Endothelial cell of hepatic sinusoid (primary cell): ENCODE results near the gene MICAL2.
"Not testable (repeated sequence)": the region's sequence is repeated elsewhere in the genome, so short reads cannot be mapped to it uniquely, and the experiment has no call there.

ENCODE experiments used
- in situ Hi-C: cut with HindIII; loops from 2 replicates; pipeline ENCODE4 v1.10.0; 2017; ENCODE audit warnings: low sequenced_read_pairs

Gene MICAL2

GRCh38 chr11:12130180-12130980, 20.0 kb downstream of the MICAL2 start:
- in situ Hi-C loops = no loop called here

GRCh38 chr11:12131943-12132789, 21.8 kb downstream of the MICAL2 start:
- in situ Hi-C loops = no loop called here

GRCh38 chr11:12132790-12133145, 22.4 kb downstream of the MICAL2 start:
- in situ Hi-C loops = no loop called here

- in situ Hi-C loops = no loop called here
Measured at GRCh38 chr11:12133547-12134235, 23.3 kb downstream of the MICAL2 start.

- in situ Hi-C loops = no loop called here
Measured at GRCh38 chr11:12134236-12134585, 23.8 kb downstream of the MICAL2 start.

GRCh38 chr11:12135185-12135584, 24.8 kb downstream of the MICAL2 start:
- in situ Hi-C loops = no loop called here

- in situ Hi-C loops = no loop called here
Measured at GRCh38 chr11:12137005-12137690, 26.8 kb downstream of the MICAL2 start.

- in situ Hi-C loops = no loop called here
Measured at GRCh38 chr11:12137938-12138731, 27.7 kb downstream of the MICAL2 start.

GRCh38 chr11:12139144-12139881, 28.9 kb downstream of the MICAL2 start:
- in situ Hi-C loops = no loop called here

- in situ Hi-C loops = no loop called here
Measured at GRCh38 chr11:12140186-12140793, 29.9 kb downstream of the MICAL2 start.

- in situ Hi-C loops = no loop called here
Measured at GRCh38 chr11:12141283-12141682, 30.9 kb downstream of the MICAL2 start.

GRCh38 chr11:12142176-12142575, 31.8 kb downstream of the MICAL2 start:
- in situ Hi-C loops = no loop called here

GRCh38 chr11:12142909-12143308, 32.5 kb downstream of the MICAL2 start:
- in situ Hi-C loops = no loop called here

- in situ Hi-C loops = no loop called here
Measured at GRCh38 chr11:12143461-12144258, 33.3 kb downstream of the MICAL2 start.

GRCh38 chr11:12144330-12145174, 34.2 kb downstream of the MICAL2 start:
- in situ Hi-C loops = no loop called here

GRCh38 chr11:12146678-12147077, 36.3 kb downstream of the MICAL2 start:
- in situ Hi-C loops = not testable (repeated sequence)

- in situ Hi-C loops = no loop called here
Measured at GRCh38 chr11:12147827-12148226, 37.4 kb downstream of the MICAL2 start.
